Measurements from ENCODE around the gene SRRM3. TPM values are rescaled to one million over a fixed set of nuclear protein-coding genes. Genes with fewer than 3 reads are reported as not detected.

Gene SRRM3
- total RNA-seq, 1 donor from 2014 or later = 1.7 TPM

GRCh38 chr7:76336094-76336493 lies 134.4 kb downstream of the SRRM3 start:
- peaks cover 23% of the 10 kb centered on the region for H3K4me1 ChIP-seq (ENCODE audit: insufficient read depth, low read length)
- peaks cover 39% of the 10 kb centered on the region for H3K4me1 Mint-ChIP-seq (ENCODE audit: low read depth, unreplicated experiment)
- H3K9me3 Mint-ChIP-seq (ENCODE audit: unreplicated experiment) = no peaks in the 10 kb centered on the region

More at GRCh38 chr7:76336094-76336493, 134.4 kb downstream of the SRRM3 start:
- Histone ChIP-seq H3K9ac (ENCODE audit: low read length) (no peak overlapping the region), H3K27ac (ENCODE audit: low read depth, low read length) (no peak overlapping the region), H3K79me2 (ENCODE audit: insufficient read depth, low read length) (peaks cover 99% of the 10 kb centered on the region), H3K4me2 (ENCODE audit: low read length) (no peak overlapping the region), H3K9me3 (ENCODE audit: insufficient read depth, low read depth, low read length) (no peaks in the 10 kb centered on the region), H3K27me3 (ENCODE audit: insufficient read depth, low read length) (no peaks in the 10 kb centered on the region), H3K36me3 (ENCODE audit: insufficient read depth, low read length) (peaks cover 13% of the 10 kb centered on the region), H4K20me1 (ENCODE audit: insufficient read depth, low read length) (peaks cover 96% of the 10 kb centered on the region), H2AFZ (ENCODE audit: low read depth, low read length) (no peak overlapping the region), H3K4me3 (ENCODE audit: insufficient read depth, low read depth, low read length) (no peak overlapping the region)
- H3K27ac Mint-ChIP-seq (ENCODE audit: unreplicated experiment) = peak overlapping the region; percentile 14
- peaks cover 18% of the 10 kb centered on the region for H3K36me3 Mint-ChIP-seq (ENCODE audit: low read depth, unreplicated experiment)
- no peak overlapping the region for H3K4me3 Mint-ChIP-seq (ENCODE audit: unreplicated experiment)
- no peak for FAIRE-seq
- no peak for DNase-seq (ENCODE audit: low read depth)
- TF ChIP-seq CTCF (IDR thresholded peaks at IDR 0.05; ENCODE audit: insufficient read depth, low read depth, low read length) = no peak
- no peak for TF ChIP-seq EZH2 (IDR thresholded peaks at IDR 0.05; ENCODE audit: insufficient read depth, low read length)
- H3K27me3 Mint-ChIP-seq (ENCODE audit: low read depth, unreplicated experiment) = no peaks in the 10 kb centered on the region

Other genes with a start within 250 kb of the SRRM3 start
- gene TMEM120A, start 207.3 kb upstream of the SRRM3 start, total RNA-seq = 32.3 and 34.2 TPM in 2 replicates
- 45.3 and 46.2 TPM in 2 replicates for gene STYXL1, start 153.9 kb upstream of the SRRM3 start, total RNA-seq
- 193 and 202 TPM in 2 replicates for gene MDH2, start 153.8 kb upstream of the SRRM3 start, total RNA-seq
- 933 and 1,069 TPM in 2 replicates for gene HSPB1, start 100.8 kb downstream of the SRRM3 start, total RNA-seq
- 344 and 351 TPM in 2 replicates for gene YWHAG, start 157.1 kb downstream of the SRRM3 start, total RNA-seq
- gene SSC4D, start 207.8 kb downstream of the SRRM3 start, total RNA-seq = 6.0 and 7.4 TPM in 2 replicates
- gene ZP3, start 223.1 kb downstream of the SRRM3 start, total RNA-seq = 1.4 and 2.6 TPM in 2 replicates